Fibroblast of villous mesenchyme (primary cell): ENCODE measurements around the gene CST9L. TPM values are rescaled to one million over a fixed set of nuclear protein-coding genes. Genes with fewer than 3 reads are reported as not detected.

ENCODE experiments used
- DNase-seq: peaks from one replicate; pipeline ENCODE4 v3.0.0-alpha.2; 2010; ENCODE audit warnings: low read depth
- H3K4me3 ChIP-seq: 2 replicates; pipeline ENCODE4 v1.5.1; 2011; ENCODE audit warnings: low read depth, mild to moderate bottlenecking, low read length
- total RNA-seq: library from RNA; depleted of rRNA; stranded (reverse); fragments of >200 nt; gene quantifications from 2 replicates; pipeline ENCODE4 v1.2.3, GENCODE V29; 2012
- TF ChIP-seq, protein P1 (sequence below): IDR thresholded peaks from 2 replicates; pipeline ENCODE4 v1.5.1; 2012; ENCODE audit warnings: low read depth, mild to moderate bottlenecking, low read length; ENCODE audit not compliant: insufficient read depth

Gene CST9L
- total RNA-seq, 1 donor, result not detected

DNA sequence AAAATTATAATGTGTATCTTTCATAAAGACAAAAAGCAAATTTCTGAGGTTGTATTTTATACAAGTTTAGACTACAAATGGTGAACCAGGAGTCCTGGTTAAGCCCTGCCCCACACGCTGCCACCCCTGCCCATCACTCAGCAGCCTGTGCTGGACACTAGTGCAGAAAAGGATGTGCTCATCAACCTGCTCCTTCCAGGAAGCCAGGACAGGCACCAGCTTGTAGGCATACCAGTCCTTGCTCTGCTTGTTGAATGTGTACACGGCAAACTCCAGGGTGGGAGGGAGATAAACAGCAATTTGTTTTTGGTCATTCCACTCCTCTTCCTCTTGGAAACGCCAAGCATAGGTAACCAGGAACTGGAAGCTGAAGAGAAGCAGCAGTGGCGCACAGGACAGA, 18.1 kb downstream of the CST9L start:
- no peak for DNase-seq
- TF ChIP-seq, protein P1, sequence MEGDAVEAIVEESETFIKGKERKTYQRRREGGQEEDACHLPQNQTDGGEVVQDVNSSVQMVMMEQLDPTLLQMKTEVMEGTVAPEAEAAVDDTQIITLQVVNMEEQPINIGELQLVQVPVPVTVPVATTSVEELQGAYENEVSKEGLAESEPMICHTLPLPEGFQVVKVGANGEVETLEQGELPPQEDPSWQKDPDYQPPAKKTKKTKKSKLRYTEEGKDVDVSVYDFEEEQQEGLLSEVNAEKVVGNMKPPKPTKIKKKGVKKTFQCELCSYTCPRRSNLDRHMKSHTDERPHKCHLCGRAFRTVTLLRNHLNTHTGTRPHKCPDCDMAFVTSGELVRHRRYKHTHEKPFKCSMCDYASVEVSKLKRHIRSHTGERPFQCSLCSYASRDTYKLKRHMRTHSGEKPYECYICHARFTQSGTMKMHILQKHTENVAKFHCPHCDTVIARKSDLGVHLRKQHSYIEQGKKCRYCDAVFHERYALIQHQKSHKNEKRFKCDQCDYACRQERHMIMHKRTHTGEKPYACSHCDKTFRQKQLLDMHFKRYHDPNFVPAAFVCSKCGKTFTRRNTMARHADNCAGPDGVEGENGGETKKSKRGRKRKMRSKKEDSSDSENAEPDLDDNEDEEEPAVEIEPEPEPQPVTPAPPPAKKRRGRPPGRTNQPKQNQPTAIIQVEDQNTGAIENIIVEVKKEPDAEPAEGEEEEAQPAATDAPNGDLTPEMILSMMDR, result no peak
- H3K4me3 ChIP-seq, result no peak overlapping the region

DNA sequence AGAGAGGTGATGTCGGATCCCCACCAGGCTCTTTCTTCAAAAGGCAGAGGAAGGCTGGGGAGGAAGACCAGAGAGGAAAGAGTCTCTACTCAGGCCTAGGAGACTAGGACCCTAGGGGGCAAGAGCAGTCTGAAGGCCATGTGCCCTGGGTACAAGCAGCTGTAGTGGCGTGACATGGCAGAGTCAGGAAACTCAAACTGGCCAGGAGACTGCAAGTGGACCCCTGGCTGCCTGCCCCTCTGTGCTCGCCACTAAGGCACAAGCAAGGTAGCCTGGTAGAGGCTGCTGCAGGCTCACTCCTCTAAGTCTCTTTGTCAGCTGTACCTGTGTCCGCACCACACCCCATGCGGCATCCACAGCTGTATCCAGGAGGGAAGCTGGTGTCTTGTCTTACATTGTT, 19.9 kb downstream of the CST9L start:
- TF ChIP-seq, protein P1, result no peak
- DNase-seq, result no peak
- no peak overlapping the region for H3K4me3 ChIP-seq

DNA sequence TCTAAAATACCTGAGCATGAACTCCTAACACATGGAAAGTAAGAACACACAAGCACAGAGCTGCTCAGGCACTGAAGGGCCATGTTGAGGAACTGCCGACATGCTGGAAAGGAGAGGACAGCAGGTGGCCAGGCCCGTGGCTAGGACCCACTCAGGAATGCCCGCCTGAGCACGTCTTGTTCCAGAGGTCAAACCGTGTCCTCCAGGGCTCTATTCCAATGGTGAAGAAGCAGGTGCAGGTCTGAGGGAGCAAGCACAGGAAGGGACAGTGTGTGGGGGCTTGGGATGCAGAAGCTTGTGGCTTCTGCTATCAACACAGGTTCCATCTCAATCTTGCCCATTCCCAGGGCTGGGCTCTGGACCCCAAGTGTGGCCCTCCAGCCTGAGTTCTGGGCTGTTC, 20.7 kb downstream of the CST9L start:
- TF ChIP-seq, protein P1, result no peak
- no peak overlapping the region for H3K4me3 ChIP-seq
- no peak for DNase-seq

DNA sequence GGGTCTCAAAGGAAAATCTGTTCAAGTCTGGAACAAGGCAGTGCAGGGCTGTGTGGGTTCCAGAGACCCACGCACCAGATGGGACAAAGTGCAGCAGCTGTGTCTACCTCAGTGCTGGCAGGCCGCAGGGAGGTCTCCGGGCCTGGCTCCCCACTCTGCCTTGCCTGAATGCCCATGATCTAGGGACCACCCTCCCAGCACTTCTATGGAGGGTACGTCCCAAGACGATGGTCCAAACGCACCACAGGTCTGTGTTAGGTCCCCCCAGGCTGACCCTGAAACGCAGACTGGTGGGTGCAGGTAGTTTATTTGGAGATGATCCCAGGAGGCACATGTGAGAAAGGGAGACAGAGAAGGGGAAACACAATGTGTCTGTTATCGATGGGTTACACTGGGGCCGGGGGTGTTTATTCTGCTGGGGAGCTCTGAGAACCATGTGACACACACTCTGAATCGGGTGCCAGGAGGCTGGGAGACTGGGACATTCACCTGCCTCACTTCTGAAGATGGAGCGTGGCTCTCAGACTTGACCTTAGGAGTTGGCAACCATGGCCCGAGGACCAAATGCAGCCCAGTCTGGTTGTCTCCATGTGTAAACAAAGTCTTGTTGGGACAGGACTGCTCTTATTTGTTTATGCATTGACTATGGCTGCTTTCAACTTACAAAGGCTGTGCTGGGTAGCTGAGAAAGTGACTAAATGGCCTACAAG, 21.7 kb downstream of the CST9L start:
- DNase-seq, result no peak
- no peak overlapping the region for H3K4me3 ChIP-seq
- TF ChIP-seq, protein P1, result no peak

DNA sequence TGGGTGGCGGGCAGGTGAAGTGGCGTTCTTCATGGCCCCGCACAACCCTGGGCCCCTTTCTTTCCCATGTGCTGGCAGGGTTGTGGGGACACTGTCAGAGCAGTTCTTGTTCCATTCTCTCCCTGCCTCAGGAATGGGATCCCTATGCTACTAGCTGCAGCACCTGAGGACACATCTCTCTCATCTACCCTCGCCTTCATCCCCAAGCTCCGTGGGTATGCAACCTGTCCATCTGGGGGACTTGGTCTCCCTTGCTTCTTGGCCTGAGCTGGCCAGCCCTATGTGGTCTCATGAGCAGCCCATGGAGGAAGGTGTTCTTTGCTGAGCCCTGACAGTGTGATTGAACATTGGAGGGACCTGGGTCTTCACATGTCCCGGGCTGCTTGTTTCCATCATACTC, 24.2 kb downstream of the CST9L start:
- DNase-seq, result no peak
- no peak overlapping the region for H3K4me3 ChIP-seq
- TF ChIP-seq, protein P1, result no peak

DNA sequence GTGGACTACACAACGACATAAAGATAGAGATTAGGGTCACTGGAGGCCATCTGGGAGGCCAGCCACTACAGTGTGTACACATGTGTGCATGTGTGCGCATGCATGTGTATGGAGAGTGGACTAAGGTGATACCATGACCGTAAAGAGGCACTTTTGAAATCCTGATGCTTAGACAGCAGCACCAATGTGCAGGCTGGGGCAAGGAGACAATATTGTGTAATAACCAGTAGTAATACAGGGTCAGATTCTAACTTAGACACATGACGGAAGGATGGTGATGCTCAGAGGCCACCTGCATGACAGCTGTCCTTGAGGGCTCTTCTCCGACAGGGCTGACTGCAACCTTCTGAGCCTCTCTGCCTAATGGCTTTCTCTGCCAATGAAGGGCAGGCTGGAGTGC, 25.5 kb downstream of the CST9L start:
- H3K4me3 ChIP-seq, result no peak overlapping the region
- TF ChIP-seq, protein P1, result no peak
- no peak for DNase-seq

DNA sequence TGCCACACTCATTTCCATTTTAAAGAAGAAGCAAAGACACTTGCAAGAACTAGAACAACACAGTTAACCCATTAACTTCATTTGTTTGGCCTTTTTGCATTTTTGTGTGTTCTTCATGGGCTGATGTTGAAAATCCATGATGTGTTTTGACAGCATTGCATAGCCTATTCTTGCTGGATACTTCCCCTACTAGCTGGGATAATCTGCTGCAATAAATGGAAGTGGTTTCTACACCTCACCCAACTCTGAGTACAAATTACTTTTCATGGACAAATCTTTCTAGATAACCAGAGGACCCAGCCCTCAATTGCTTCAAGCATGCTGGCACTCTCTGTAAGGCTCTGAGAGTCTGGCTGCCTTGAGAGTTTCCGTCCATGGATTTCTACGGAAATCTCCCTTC, 26.5 kb downstream of the CST9L start:
- TF ChIP-seq, protein P1, result no peak
- no peak for DNase-seq
- no peak overlapping the region for H3K4me3 ChIP-seq
